Tibial nerve (tissue), 4 donors: ENCODE measurements around the gene MAP4K4. TPM values are rescaled to one million over a fixed set of nuclear protein-coding genes. Genes with fewer than 3 reads are reported as not detected.
A peak's percentile ranks its signal among the peaks of the same experiment; 100 is the strongest.

Source experiments
- DNase-seq, 2 donors: peaks; one replicate each; pipeline ENCODE4 v3.0.0-alpha.2; 2019; ENCODE audit warnings: low spot score in 2 of 2
- H3K27ac ChIP-seq, 4 donors: fragments of 200-600 bp; sonication (generic) in 3 of 4; one replicate each; pipeline ENCODE4 v1.5.1; 2017 to 2019; ENCODE audit warnings: mild to moderate bottlenecking in 1 of 4
- H3K27me3 ChIP-seq, 2 donors: fragments of 200-600 bp; sonication (generic) in 1 of 2; one replicate each; pipeline versions ENCODE4 v1.5.1 to v1.6.0; 2017 to 2019
- H3K36me3 ChIP-seq, 3 donors: fragments of 200-600 bp; sonication (generic); one replicate each; pipeline ENCODE4 v1.5.1; 2018 to 2019
- H3K4me1 ChIP-seq, 4 donors: fragments of 200-600 bp; sonication (generic) in 3 of 4; one replicate each; pipeline ENCODE4 v1.5.1; 2017 to 2019
- H3K4me3 ChIP-seq, 4 donors: fragments of 200-600 bp; sonication (generic) in 3 of 4; one replicate each; pipeline ENCODE4 v1.5.1; 2017 to 2019; ENCODE audit warnings: mild to moderate bottlenecking in 1 of 4, moderate library complexity in 1 of 4
- H3K9me3 ChIP-seq, 4 donors: fragments of 200-600 bp; sonication (generic) in 3 of 4; one replicate each; pipeline ENCODE4 v1.5.1; 2017 to 2019
- EP300 ChIP-seq, 2 donors: sonication (generic); formaldehyde crosslinking; IDR thresholded peaks; one replicate each; pipeline ENCODE4 v1.6.1; 2017; ENCODE audit warnings: antibody characterized with exemption in 2 of 2, mild to moderate bottlenecking in 1 of 2
- POLR2A ChIP-seq, 2 donors: fragments of 450-650 bp; IDR thresholded peaks; one replicate each; pipeline ENCODE4 v1.6.1; 2017; ENCODE audit warnings: antibody characterized with exemption in 2 of 2, mild to moderate bottlenecking in 2 of 2, moderate library complexity in 2 of 2
- WGBS, 2 donors: methylation state at CpG; one replicate each; pipeline ENCODE4 v1.1.5; 2018; 5-methylcytosine and 5-hydroxymethylcytosine counted together
- total RNA-seq, 4 donors: library from RNA; depleted of rRNA; stranded (reverse); fragments of >200 nt; gene quantifications; one replicate each; pipeline ENCODE4 v1.1.0, GENCODE V29; 2016
- TF ChIP-seq, protein P1 (sequence below), 5 experiments: fragments of 200-600 bp in 3 of 5; fragments of 450-650 bp in 2 of 5; sonication (generic) in 3 of 5; IDR thresholded peaks; one replicate each; pipeline ENCODE4 v1.5.1; 2016 to 2019; ENCODE audit warnings: antibody characterized with exemption in 5 of 5, mild to moderate bottlenecking in 3 of 5, moderate library complexity in 2 of 5

MAP4K4 gene
- total RNA-seq, 4 donors from 2014 or later = 78.0 to 85.7 (median 84.4) TPM

DNA sequence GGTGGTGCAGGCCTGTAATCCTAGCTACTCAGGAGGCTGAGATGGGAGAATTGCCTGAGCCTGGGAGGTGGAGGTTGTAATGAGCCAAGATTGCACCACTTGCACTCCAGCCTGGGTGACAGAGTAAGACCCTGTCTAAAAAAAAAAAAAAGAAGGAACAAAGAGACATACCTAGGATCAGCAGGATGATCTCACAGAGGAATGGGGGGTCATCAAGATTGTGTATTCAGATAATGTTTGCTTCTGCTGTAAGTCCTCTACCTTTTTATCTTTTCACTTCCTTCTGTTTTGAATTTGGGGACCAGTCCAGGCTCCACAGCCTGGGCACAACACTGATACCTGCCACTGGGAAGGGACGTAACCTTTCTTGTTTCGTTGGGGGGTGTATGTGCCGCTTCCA, 53.2 kb downstream of the MAP4K4 start:
- Histone ChIP-seq H3K4me3 (no peak overlapping the region), H3K27ac (peak overlapping the region in 2 of 4 donors; percentile 36 to 78), H3K9me3 (no peaks in the 10 kb centered on the region), H3K27me3 (no peaks in the 10 kb centered on the region), H3K36me3 (no peaks in the 10 kb centered on the region), H3K4me1 (peaks cover 0 to 79% (median 62%) of the 10 kb centered on the region in 4 donors)
- WGBS, 2 donors = 83% methylated on average over 3 of the region's 3 CpGs
- DNase-seq = no peak
- TF ChIP-seq, protein P1, sequence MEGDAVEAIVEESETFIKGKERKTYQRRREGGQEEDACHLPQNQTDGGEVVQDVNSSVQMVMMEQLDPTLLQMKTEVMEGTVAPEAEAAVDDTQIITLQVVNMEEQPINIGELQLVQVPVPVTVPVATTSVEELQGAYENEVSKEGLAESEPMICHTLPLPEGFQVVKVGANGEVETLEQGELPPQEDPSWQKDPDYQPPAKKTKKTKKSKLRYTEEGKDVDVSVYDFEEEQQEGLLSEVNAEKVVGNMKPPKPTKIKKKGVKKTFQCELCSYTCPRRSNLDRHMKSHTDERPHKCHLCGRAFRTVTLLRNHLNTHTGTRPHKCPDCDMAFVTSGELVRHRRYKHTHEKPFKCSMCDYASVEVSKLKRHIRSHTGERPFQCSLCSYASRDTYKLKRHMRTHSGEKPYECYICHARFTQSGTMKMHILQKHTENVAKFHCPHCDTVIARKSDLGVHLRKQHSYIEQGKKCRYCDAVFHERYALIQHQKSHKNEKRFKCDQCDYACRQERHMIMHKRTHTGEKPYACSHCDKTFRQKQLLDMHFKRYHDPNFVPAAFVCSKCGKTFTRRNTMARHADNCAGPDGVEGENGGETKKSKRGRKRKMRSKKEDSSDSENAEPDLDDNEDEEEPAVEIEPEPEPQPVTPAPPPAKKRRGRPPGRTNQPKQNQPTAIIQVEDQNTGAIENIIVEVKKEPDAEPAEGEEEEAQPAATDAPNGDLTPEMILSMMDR (IDR thresholded peaks at IDR 0.05) = no peak
- no peak for TF ChIP-seq POLR2A (IDR thresholded peaks at IDR 0.05)

DNA sequence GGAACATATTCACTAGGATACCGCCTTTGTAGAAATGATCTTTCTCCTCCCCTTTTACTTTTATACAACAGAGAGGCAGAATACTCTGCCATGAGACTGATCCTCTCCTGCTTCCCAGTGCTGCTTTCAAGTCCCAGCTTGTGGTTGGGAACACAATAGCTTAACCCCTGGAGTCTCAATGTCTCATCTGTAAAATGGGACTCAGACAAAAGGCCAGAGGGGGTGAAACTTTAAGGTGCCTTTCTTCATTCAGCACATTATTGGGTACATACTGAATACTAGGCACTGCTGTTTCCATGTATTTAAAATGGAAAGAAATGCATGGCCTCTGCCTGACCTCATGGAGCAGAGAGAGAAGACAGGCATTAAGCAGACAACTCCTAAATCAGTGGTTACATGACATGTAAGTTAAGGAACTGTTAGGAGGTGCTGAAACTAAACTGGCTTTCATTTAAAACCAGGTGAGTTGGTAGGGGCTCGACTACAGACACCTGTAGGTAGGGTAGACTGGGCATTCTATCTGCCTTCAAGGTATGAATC, 53.8 kb downstream of the MAP4K4 start:
- 55 to 59% methylated on average over 2 of the region's 2 CpGs for WGBS, 2 donors
- Histone ChIP-seq H3K27me3 (no peaks in the 10 kb centered on the region), H3K27ac (peak overlapping the region in 3 of 4 donors; percentile 36 to 83 (median 78))

DNA sequence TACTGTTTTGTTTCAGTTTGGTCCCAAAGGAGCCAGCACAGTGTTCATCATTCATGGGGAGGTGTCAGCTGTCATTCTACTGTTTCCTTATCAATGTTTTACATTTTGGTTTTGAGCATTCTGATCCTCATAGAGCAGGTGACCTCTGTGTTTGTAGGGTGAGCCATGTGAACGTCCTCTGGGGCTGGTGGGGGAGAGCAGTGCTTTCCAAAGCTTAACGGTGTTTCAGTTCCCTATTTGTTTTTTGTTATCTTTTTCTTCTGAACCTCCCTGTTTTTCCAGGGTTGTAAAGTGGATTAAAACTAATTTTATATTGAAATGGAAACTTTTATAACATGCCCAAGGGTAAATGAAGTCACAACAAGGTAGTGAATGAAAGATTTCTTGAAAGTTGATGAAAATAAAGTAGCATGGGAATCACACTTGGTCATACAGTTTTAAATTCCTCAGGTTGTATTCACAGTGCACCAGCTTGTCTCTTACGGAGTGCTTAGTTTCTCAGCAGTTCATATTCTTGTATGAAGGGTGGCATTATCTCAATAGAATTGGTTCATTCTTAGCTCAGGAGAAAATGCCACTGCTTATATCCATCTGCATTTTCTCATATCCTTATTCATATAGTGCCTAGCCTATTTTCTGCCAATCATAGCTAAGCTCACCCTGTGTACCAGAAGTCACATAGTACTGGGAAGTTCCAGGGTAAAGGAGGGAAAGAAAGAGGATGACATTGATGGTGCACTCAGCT, 54.5 kb downstream of the MAP4K4 start:
- TF ChIP-seq, protein P1 (IDR thresholded peaks at IDR 0.05) = no peak
- TF ChIP-seq EP300 (IDR thresholded peaks at IDR 0.05) = no peak
- TF ChIP-seq POLR2A (IDR thresholded peaks at IDR 0.05) = no peak
- no peak overlapping the region for H3K4me3 ChIP-seq

More for the DNA sequence above, 53.8 kb downstream of the MAP4K4 start:
- H3K4me3 ChIP-seq = no peak overlapping the region
- peaks cover 0 to 79% (median 64%) of the 10 kb centered on the region in 4 donors for H3K4me1 ChIP-seq
- H3K9me3 ChIP-seq = no peaks in the 10 kb centered on the region
- DNase-seq = no peak
- TF ChIP-seq EP300 (IDR thresholded peaks at IDR 0.05) = no peak
- TF ChIP-seq POLR2A (IDR thresholded peaks at IDR 0.05) = no peak
- TF ChIP-seq, protein P1 (IDR thresholded peaks at IDR 0.05) = no peak
- no peaks in the 10 kb centered on the region for H3K36me3 ChIP-seq

DNA sequence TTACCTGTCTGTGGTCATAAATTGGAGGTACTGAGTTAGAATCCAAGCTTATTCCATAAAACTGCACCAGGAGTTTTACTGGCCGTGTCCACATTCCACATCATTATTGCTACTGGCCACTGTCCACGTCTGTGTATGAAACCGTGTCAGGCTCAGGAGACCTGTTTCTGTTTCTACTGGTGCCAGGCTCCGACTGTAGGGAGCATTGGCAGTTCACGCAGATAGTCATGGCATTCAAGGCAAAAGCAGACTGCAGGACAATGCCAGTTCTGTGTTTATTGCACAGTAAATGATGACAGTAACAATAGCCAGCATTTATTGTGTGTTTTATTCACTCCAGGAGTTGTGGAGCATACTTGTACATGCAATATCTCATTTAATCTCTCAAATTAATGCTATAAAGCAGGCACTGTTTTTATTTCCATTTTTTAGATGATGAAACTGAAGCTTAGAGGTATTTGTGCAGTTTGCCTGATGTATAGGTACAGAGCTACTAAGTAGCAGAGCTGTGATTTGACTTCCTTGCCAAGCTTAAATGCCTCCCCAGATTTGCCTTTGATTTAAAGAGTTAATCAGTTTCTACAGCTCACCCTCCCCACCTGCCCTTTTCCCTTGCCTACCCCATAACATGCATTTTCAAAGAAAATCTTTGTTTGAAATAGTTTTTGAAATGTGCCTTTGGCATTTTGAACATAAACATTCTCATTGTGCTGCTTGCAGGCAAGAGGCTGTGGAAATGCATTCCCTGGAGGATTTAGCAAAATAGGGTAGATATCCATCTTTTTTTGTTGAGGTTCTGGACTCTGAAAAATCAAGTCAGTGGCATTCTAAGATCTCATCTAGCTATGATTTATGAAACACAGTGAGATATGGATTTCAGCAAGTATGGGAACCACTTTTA, 55.5 kb downstream of the MAP4K4 start:
- no peak for DNase-seq
- H3K9me3 ChIP-seq = no peaks in the 10 kb centered on the region
- H3K4me1 ChIP-seq = peaks cover 0 to 79% (median 56%) of the 10 kb centered on the region in 4 donors
- peak in 1 of 2 donors; percentile 28 for TF ChIP-seq EP300 (IDR thresholded peaks at IDR 0.05)
- TF ChIP-seq, protein P1 (IDR thresholded peaks at IDR 0.05) = no peak
- H3K27me3 ChIP-seq = no peaks in the 10 kb centered on the region
- no peak overlapping the region for H3K4me3 ChIP-seq
- H3K27ac ChIP-seq = peak overlapping the region in 3 of 4 donors; percentile 9 to 84 (median 78)
- H3K36me3 ChIP-seq = no peaks in the 10 kb centered on the region
- WGBS, 2 donors = 10 to 17% methylated on average over 5 of the region's 5 CpGs

More for the DNA sequence above, 54.5 kb downstream of the MAP4K4 start:
- H3K27me3 ChIP-seq = no peaks in the 10 kb centered on the region
- H3K36me3 ChIP-seq = no peaks in the 10 kb centered on the region
- no peaks in the 10 kb centered on the region for H3K9me3 ChIP-seq
- WGBS, 2 donors = 10 to 16% methylated on average over 3 of the region's 3 CpGs
- H3K27ac ChIP-seq = peak overlapping the region in 3 of 4 donors; percentile 36 to 83 (median 78)
- peaks cover 0 to 79% (median 63%) of the 10 kb centered on the region in 4 donors for H3K4me1 ChIP-seq
- no peak for DNase-seq
